Neutrophil (primary cell): ENCODE results near the gene UVRAG.
"Not testable (repeated sequence)": the region's sequence is repeated elsewhere in the genome, so short reads cannot be mapped to it uniquely, and the experiment has no call there.

Source experiments
- H3K27ac ChIP-seq: fragments of 200-600 bp; sonication (generic); 2 replicates; pipeline ENCODE4 v1.5.1; 2016; ENCODE audit warnings: mild to moderate bottlenecking, moderate library complexity
- H3K27me3 ChIP-seq: fragments of 200-600 bp; sonication (generic); 2 replicates; pipeline ENCODE4 v1.6.0; 2016; ENCODE audit warnings: mild to moderate bottlenecking
- H3K36me3 ChIP-seq: fragments of 200-600 bp; sonication (generic); 2 replicates; pipeline ENCODE4 v1.5.1; 2017
- H3K4me1 ChIP-seq, 2 experiments: fragments of 200-600 bp in 1 of 2; sonication (generic) in 1 of 2; 1 replicate in 1 of 2; 2 replicates in 1 of 2; pipeline versions ENCODE4 v1.5.1 to v1.6.1; 2013 to 2016; ENCODE audit warnings: low read depth in 1 of 2, low read length in 1 of 2, mild to moderate bottlenecking in 1 of 2, moderate library complexity in 1 of 2; ENCODE audit not compliant: control insufficient read depth in 1 of 2, insufficient read depth in 1 of 2
- H3K4me3 ChIP-seq, 2 experiments: fragments of 200-600 bp in 1 of 2; sonication (generic) in 1 of 2; 1 replicate in 1 of 2; 2 replicates in 1 of 2; pipeline ENCODE4 v1.5.1; 2013 to 2016; ENCODE audit warnings: low read depth in 1 of 2, low read length in 1 of 2, mild to moderate bottlenecking in 1 of 2, moderate library complexity in 1 of 2
- H3K9me3 ChIP-seq: fragments of 200-600 bp; sonication (generic); 2 replicates; pipeline ENCODE4 v1.5.1; 2016
- TF ChIP-seq, protein P1 (sequence below): fragments of 200-600 bp; sonication (generic); IDR thresholded peaks from 2 replicates; pipeline ENCODE4 v1.5.1; 2016; ENCODE audit warnings: antibody characterized with exemption

Gene UVRAG

GRCh38 chr11:75852406-75853017, 37.5 kb downstream of the UVRAG start:
- TF ChIP-seq, protein P1, sequence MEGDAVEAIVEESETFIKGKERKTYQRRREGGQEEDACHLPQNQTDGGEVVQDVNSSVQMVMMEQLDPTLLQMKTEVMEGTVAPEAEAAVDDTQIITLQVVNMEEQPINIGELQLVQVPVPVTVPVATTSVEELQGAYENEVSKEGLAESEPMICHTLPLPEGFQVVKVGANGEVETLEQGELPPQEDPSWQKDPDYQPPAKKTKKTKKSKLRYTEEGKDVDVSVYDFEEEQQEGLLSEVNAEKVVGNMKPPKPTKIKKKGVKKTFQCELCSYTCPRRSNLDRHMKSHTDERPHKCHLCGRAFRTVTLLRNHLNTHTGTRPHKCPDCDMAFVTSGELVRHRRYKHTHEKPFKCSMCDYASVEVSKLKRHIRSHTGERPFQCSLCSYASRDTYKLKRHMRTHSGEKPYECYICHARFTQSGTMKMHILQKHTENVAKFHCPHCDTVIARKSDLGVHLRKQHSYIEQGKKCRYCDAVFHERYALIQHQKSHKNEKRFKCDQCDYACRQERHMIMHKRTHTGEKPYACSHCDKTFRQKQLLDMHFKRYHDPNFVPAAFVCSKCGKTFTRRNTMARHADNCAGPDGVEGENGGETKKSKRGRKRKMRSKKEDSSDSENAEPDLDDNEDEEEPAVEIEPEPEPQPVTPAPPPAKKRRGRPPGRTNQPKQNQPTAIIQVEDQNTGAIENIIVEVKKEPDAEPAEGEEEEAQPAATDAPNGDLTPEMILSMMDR = no peak
- Histone ChIP-seq H3K27me3 (no peaks in the 10 kb centered on the region), H3K27ac (no peak overlapping the region)

DNA sequence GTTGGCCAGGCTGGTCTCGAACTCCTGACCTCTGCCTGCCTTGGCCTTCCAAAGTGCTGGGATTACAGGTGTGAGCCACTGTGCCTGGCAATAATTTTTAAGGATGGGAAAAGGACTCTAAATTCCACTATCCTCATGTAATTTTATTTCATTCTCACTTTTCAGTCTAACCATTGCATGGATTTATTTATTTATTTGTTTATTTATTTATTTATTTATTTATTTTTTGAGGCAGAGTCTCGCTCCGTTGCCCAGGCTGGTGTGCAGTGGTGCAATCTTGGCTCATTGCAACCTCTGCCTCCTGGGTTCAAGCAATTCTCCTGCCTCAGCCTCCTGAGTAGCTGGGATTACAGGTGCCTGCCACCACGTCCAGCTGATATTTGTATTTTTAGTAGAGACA, 38.6 kb downstream of the UVRAG start:
- H3K27ac ChIP-seq, H3K4me3 ChIP-seq: not testable (repeated sequence)

More at GRCh38 chr11:75852406-75853017, 37.5 kb downstream of the UVRAG start:
- Histone ChIP-seq H3K36me3 (peaks cover 17% of the 10 kb centered on the region), H3K9me3 (no peaks in the 10 kb centered on the region), H3K4me3 (no peak overlapping the region), H3K4me1 (peaks cover 0 to 6% of the 10 kb centered on the region in 2 experiments)

DNA sequence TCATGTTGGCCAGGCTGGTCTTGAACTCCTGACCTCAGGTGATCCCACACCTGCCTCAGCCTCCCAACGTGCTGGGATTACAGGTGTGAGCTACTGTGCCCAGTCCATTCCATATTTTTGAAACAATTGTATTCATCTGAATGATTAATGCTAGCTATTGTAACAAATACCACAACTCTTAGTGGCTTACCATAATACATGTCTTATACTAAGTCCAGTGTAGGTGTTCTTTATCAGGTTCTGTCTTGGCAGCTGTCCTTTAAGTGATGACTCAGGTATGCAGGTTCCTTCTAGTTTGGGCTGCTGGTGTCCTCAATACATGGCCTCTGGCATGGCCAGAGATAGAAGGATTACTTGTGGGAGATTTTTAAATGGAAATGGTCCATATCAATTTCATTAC, 39.0 kb downstream of the UVRAG start:
- Histone ChIP-seq H3K36me3 (peaks cover 17% of the 10 kb centered on the region), H3K9me3 (no peaks in the 10 kb centered on the region), H3K4me3 (no peak overlapping the region), H3K27ac (no peak overlapping the region), H3K27me3 (no peaks in the 10 kb centered on the region), H3K4me1 (peaks cover 0 to 6% of the 10 kb centered on the region in 2 experiments)
- TF ChIP-seq, protein P1 = no peak

More for the DNA sequence above, 38.6 kb downstream of the UVRAG start:
- H3K27me3 ChIP-seq, H3K4me1 ChIP-seq, H3K9me3 ChIP-seq: not testable (repeated sequence)
- H3K36me3 ChIP-seq = peaks cover 17% of the 10 kb centered on the region

GRCh38 chr11:75855206-75855605, 40.2 kb downstream of the UVRAG start:
- TF ChIP-seq, protein P1 = no peak

GRCh38 chr11:75856912-75857311, 41.9 kb downstream of the UVRAG start:
- Histone ChIP-seq H3K4me3 (no peak overlapping the region), H3K36me3 (peaks cover 25% of the 10 kb centered on the region), H3K9me3 (no peaks in the 10 kb centered on the region), H3K27me3 (no peaks in the 10 kb centered on the region), H3K4me1 (no peaks in the 10 kb centered on the region), H3K27ac (no peak overlapping the region)
- TF ChIP-seq, protein P1 = no peak

More at GRCh38 chr11:75855206-75855605, 40.2 kb downstream of the UVRAG start:
- Histone ChIP-seq H3K36me3 (peaks cover 17% of the 10 kb centered on the region), H3K27ac (no peak overlapping the region), H3K9me3 (no peaks in the 10 kb centered on the region), H3K4me3 (no peak overlapping the region), H3K4me1 (peaks cover 0 to 6% of the 10 kb centered on the region in 2 experiments), H3K27me3 (no peaks in the 10 kb centered on the region)

GRCh38 chr11:75858042-75858441, 43.0 kb downstream of the UVRAG start:
- H3K9me3 ChIP-seq = no peaks in the 10 kb centered on the region
- TF ChIP-seq, protein P1 = no peak
- H3K36me3 ChIP-seq = peaks cover 18% of the 10 kb centered on the region
- no peaks in the 10 kb centered on the region for H3K4me1 ChIP-seq
- H3K27ac ChIP-seq = no peak overlapping the region
- H3K4me3 ChIP-seq = no peak overlapping the region
- H3K27me3 ChIP-seq = no peaks in the 10 kb centered on the region
